ENCODE data around the gene MSRB1.
A peak's percentile ranks its signal among the peaks of the same experiment; 100 is the strongest.
"Not testable (repeated sequence)": the region's sequence is repeated elsewhere in the genome, so short reads cannot be mapped to it uniquely, and the experiment has no call there.

MSRB1 gene

GRCh38 chr16:1964506-1965395, 21.8 kb upstream of the MSRB1 start, which contains the start of gene RPS2:
RPS2 (minus strand) TSS chr16:1964826; CDS start chr16:1964625, 201 bp downstream.
- TF ChIP-seq CTCF (IDR thresholded peaks at IDR 0.05; ENCODE audit: low read depth, low read length, missing control alignments), result no peak
- H3K4me3 ChIP-seq (ENCODE audit: low read depth, low read length), result peak within 1 kb of the TSS; percentile 72
- DNase-seq (ENCODE audit: low read depth), result peak; percentile 95

GRCh38 chr16:1963806-1964505, 21.0 kb upstream of the MSRB1 start:
- H3K4me3 ChIP-seq (ENCODE audit: low read depth, low read length), result peak overlapping the region; percentile 72
- no peak for DNase-seq (ENCODE audit: low read depth)
- peak; percentile 27 for TF ChIP-seq CTCF (IDR thresholded peaks at IDR 0.05; ENCODE audit: low read depth, low read length, missing control alignments)

- peak overlapping the region; percentile 72 for H3K4me3 ChIP-seq (ENCODE audit: low read depth, low read length)
- DNase-seq (ENCODE audit: low read depth), result not testable (repeated sequence)
Observed at GRCh38 chr16:1962161-1963153, 19.5 kb upstream of the MSRB1 start.

- no peak for TF ChIP-seq CTCF (IDR thresholded peaks at IDR 0.05; ENCODE audit: low read depth, low read length, missing control alignments)
- peak overlapping the region; percentile 35 for H3K4me3 ChIP-seq (ENCODE audit: low read depth, low read length)
- no peak for DNase-seq (ENCODE audit: low read depth)
Observed at GRCh38 chr16:1961651-1962067, 18.7 kb upstream of the MSRB1 start.

- DNase-seq (ENCODE audit: low read depth), result no peak
- no peak for TF ChIP-seq CTCF (IDR thresholded peaks at IDR 0.05; ENCODE audit: low read depth, low read length, missing control alignments)
- H3K4me3 ChIP-seq (ENCODE audit: low read depth, low read length), result peak overlapping the region; percentile 95
Observed at GRCh38 chr16:1960665-1961630, 17.9 kb upstream of the MSRB1 start.

GRCh38 chr16:1959269-1960039, 16.5 kb upstream of the MSRB1 start, which contains the start of gene NDUFB10:
NDUFB10 (plus strand) TSS chr16:1959538; CDS start chr16:1959625, 87 bp downstream.
- TF ChIP-seq CTCF (IDR thresholded peaks at IDR 0.05; ENCODE audit: low read depth, low read length, missing control alignments), result peak; percentile 72
- H3K4me3 ChIP-seq (ENCODE audit: low read depth, low read length), result peak within 1 kb of the TSS; percentile 95
- DNase-seq (ENCODE audit: low read depth), result no peak
